IMR-90 (cell line): ENCODE measurements around the gene JMJD7. TPM values are rescaled to one million over a fixed set of nuclear protein-coding genes. Genes with fewer than 3 reads are reported as not detected.

ENCODE experiments used
- ATAC-seq: fragments of 200-7000 bp; cut with Tn5 transposase; 2 replicates; pipeline ENCODE4 v1.9.1; 2020; ENCODE audit warnings: low read depth, mild to moderate bottlenecking, moderate library complexity
- BruUV-seq: library from RNA; stranded (reverse); fragments of 400-500 nt; replicated peaks from 2 replicates; lab custom pipeline; 2021; lab: Mats Ljungman, UMichigan
- CTCF ChIA-PET: fragments of 300-600 bp; formaldehyde crosslinking; extraction: SDS; loops from one replicate; lab custom pipeline; 2021; ENCODE audit warnings: antibody characterized with exemption; lab: Yijun Ruan, JAX
- POLR2A ChIA-PET: fragments of 300-600 bp; sonication (Branson Sonifier 250); formaldehyde crosslinking; loops from one replicate; lab custom pipeline; 2022; ENCODE audit warnings: antibody characterized with exemption; ENCODE audit not compliant: unreplicated experiment; lab: Charles Lee
- DNase-seq: peaks from one replicate; pipeline ENCODE4 v3.0.0; 2013
- H2AFZ ChIP-seq: replicated peaks from 2 replicates; pipeline ENCODE3; 2013; ENCODE audit warnings: low read length, mild to moderate bottlenecking; ENCODE audit not compliant: poor library complexity
- H2AK5ac ChIP-seq: 2 replicates; pipeline ENCODE4 v1.6.1; 2013; ENCODE audit warnings: low read depth, low read length, inconsistent platforms
- H2AK9ac ChIP-seq: replicated peaks from 2 replicates; pipeline ENCODE3; 2013; ENCODE audit warnings: mild to moderate bottlenecking, low read depth, low read length, moderate library complexity; ENCODE audit not compliant: poor library complexity
- H2BK120ac ChIP-seq: 2 replicates; pipeline ENCODE4 v1.6.1; 2013; ENCODE audit warnings: low read depth, low read length, inconsistent platforms
- H2BK15ac ChIP-seq: 3 replicates; pipeline ENCODE4 v1.6.1; 2013; ENCODE audit warnings: low read depth, low read length, inconsistent platforms
- H2BK20ac ChIP-seq: 2 replicates; pipeline ENCODE4 v1.6.1; 2013; ENCODE audit warnings: low read depth, mild to moderate bottlenecking, inconsistent platforms, low read length, moderate library complexity
- H2BK5ac ChIP-seq: 2 replicates; pipeline ENCODE4 v1.6.1; 2013; ENCODE audit warnings: mild to moderate bottlenecking, low read depth, low read length, inconsistent platforms; ENCODE audit not compliant: poor library complexity, severe bottlenecking
- H3K14ac ChIP-seq: replicated peaks from 2 replicates; pipeline ENCODE4 v1.6.1; 2013; ENCODE audit warnings: low read depth, low read length, inconsistent platforms
- H3K18ac ChIP-seq: 2 replicates; pipeline ENCODE4 v1.6.1; 2013; ENCODE audit warnings: low read depth, low read length, control low read depth
- H3K23ac ChIP-seq: 2 replicates; pipeline ENCODE4 v1.6.1; 2013; ENCODE audit warnings: low read depth, low read length, inconsistent platforms
- H3K27ac ChIP-seq: 2 replicates; pipeline ENCODE4 v1.5.1; 2013; ENCODE audit warnings: mild to moderate bottlenecking, control low read depth, low read length; ENCODE audit not compliant: insufficient read depth
- H3K27me3 ChIP-seq: 2 replicates; pipeline ENCODE4 v1.6.1; 2013; ENCODE audit warnings: low read length; ENCODE audit not compliant: control insufficient read depth, insufficient read depth
- H3K36me3 ChIP-seq: 2 replicates; pipeline ENCODE4 v1.6.1; 2013; ENCODE audit warnings: low read length, mixed read lengths; ENCODE audit not compliant: control insufficient read depth, insufficient read depth
- H3K4ac ChIP-seq: 2 replicates; pipeline ENCODE4 v1.6.1; 2013; ENCODE audit warnings: low read depth, low read length, inconsistent platforms
- H3K4me1 ChIP-seq: 2 replicates; pipeline ENCODE4 v1.6.1; 2013; ENCODE audit warnings: low read length, mixed read lengths; ENCODE audit not compliant: control insufficient read depth, insufficient read depth
- H3K4me2 ChIP-seq: 2 replicates; pipeline ENCODE4 v1.6.1; 2013; ENCODE audit warnings: low read depth, mild to moderate bottlenecking, control low read depth, low read length, moderate library complexity
- H3K4me3 ChIP-seq: 2 replicates; pipeline ENCODE4 v1.5.1; 2013; ENCODE audit warnings: low read depth, mild to moderate bottlenecking, control low read depth, low read length, moderate library complexity; ENCODE audit not compliant: insufficient read depth
- H3K56ac ChIP-seq: 2 replicates; pipeline ENCODE4 v1.6.1; 2013; ENCODE audit warnings: low read length, inconsistent platforms; ENCODE audit not compliant: insufficient read depth; ENCODE audit errors: extremely low read depth
- H3K79me1 ChIP-seq, 2 experiments: 2 replicates each; pipeline ENCODE4 v1.6.1; 2013; ENCODE audit warnings: low read length in 2 of 2, inconsistent platforms in 1 of 2, low read depth in 1 of 2
- H3K9ac ChIP-seq: 2 replicates; pipeline ENCODE4 v1.6.1; 2013; ENCODE audit warnings: low read depth, low read length, control low read depth
- H3K9me1 ChIP-seq: 2 replicates; pipeline ENCODE4 v1.6.1; 2013; ENCODE audit warnings: low read length, inconsistent platforms; ENCODE audit not compliant: insufficient read depth
- H3K9me3 ChIP-seq: 2 replicates; pipeline ENCODE4 v1.6.1; 2013; ENCODE audit warnings: low read length; ENCODE audit not compliant: control insufficient read depth, insufficient read depth
- H4K20me1 ChIP-seq: 2 replicates; pipeline ENCODE4 v1.6.1; 2013; ENCODE audit warnings: low read length, inconsistent platforms; ENCODE audit not compliant: insufficient read depth
- H4K5ac ChIP-seq: 2 replicates; pipeline ENCODE4 v1.6.1; 2013; ENCODE audit warnings: mild to moderate bottlenecking, low read depth, low read length, control low read depth
- H4K8ac ChIP-seq, 2 experiments: 2 replicates each; pipeline ENCODE4 v1.6.1; 2013; ENCODE audit warnings: low read depth in 2 of 2, low read length in 2 of 2, control low read depth in 1 of 2, inconsistent platforms in 1 of 2
- H4K91ac ChIP-seq: 2 replicates; pipeline ENCODE4 v1.6.1; 2013; ENCODE audit warnings: low read depth, low read length, inconsistent platforms; ENCODE audit not compliant: insufficient read depth
- BHLHE40 ChIP-seq: fragments of 150-350 bp; IDR thresholded peaks from 2 replicates; pipeline ENCODE4 v1.6.1; 2016; ENCODE audit warnings: mild to moderate bottlenecking, low read depth, low read length
- CEBPB ChIP-seq: IDR thresholded peaks from 2 replicates; pipeline ENCODE4 v1.6.1; 2012; ENCODE audit warnings: low read depth, low read length, improper control_type of control experiment
- CHD1 ChIP-seq: IDR thresholded peaks from 2 replicates; pipeline ENCODE4 v1.6.1; 2012; ENCODE audit warnings: low read depth, low read length, improper control_type of control experiment
- ELK1 ChIP-seq: fragments of 150-350 bp; IDR thresholded peaks from 2 replicates; pipeline ENCODE4 v1.6.1; 2016; ENCODE audit warnings: low read depth, mild to moderate bottlenecking, low read length, moderate library complexity, borderline replicate concordance
- FOS ChIP-seq: fragments of 150-350 bp; IDR thresholded peaks from 2 replicates; pipeline ENCODE4 v1.6.1; 2016; ENCODE audit warnings: low read depth, low read length
- MAFK ChIP-seq: IDR thresholded peaks from 2 replicates; pipeline ENCODE4 v1.6.1; 2012; ENCODE audit warnings: low read depth, low read length, improper control_type of control experiment
- MAZ ChIP-seq: IDR thresholded peaks from 2 replicates; pipeline ENCODE4 v1.6.1; 2012; ENCODE audit warnings: low read depth, mild to moderate bottlenecking, low read length, improper control_type of control experiment, moderate library complexity, borderline replicate concordance
- MXI1 ChIP-seq: IDR thresholded peaks from 2 replicates; pipeline ENCODE4 v1.6.1; 2012; ENCODE audit warnings: low read depth, mild to moderate bottlenecking, low read length, moderate library complexity, borderline replicate concordance
- NFE2L2 ChIP-seq: fragments of 150-350 bp; IDR thresholded peaks from 2 replicates; pipeline ENCODE4 v1.6.1; 2016; ENCODE audit warnings: low read depth, mild to moderate bottlenecking, low read length
- POLR2A ChIP-seq: IDR thresholded peaks from 2 replicates; pipeline ENCODE4 v1.6.1; 2012; ENCODE audit warnings: mild to moderate bottlenecking, low read depth, low read length
- RAD21 ChIP-seq: IDR thresholded peaks from 2 replicates; pipeline ENCODE4 v1.6.1; 2012; ENCODE audit warnings: low read length, improper control_type of control experiment
- RCOR1 ChIP-seq: IDR thresholded peaks from 2 replicates; pipeline ENCODE4 v1.6.1; 2012; ENCODE audit warnings: mild to moderate bottlenecking, low read length, improper control_type of control experiment; ENCODE audit not compliant: insufficient replicate concordance
- SMC3 ChIP-seq: fragments of 150-350 bp; IDR thresholded peaks from 2 replicates; pipeline ENCODE4 v1.6.1; 2016; ENCODE audit warnings: low read depth, mild to moderate bottlenecking, antibody characterized with exemption, low read length, moderate library complexity
- USF2 ChIP-seq: fragments of 150-350 bp; IDR thresholded peaks from 2 replicates; pipeline ENCODE4 v1.6.1; 2017; ENCODE audit warnings: mild to moderate bottlenecking, antibody characterized with exemption, low read length, low read depth
- WGBS, 2 experiments: methylation state at CpG; one replicate each; pipeline versions ENCODE4 v1.1.5 to v1.1.7; 2013; ENCODE audit warnings: missing lambda C conversion rate in 2 of 2; ENCODE audit not compliant: insufficient read length in 1 of 2; ENCODE audit errors: extremely low coverage in 2 of 2; 5-methylcytosine and 5-hydroxymethylcytosine counted together
- dilution Hi-C: fragments of 300-500 bp; cut with HindIII; formaldehyde crosslinking; loops from one replicate; pipeline ENCODE4 v1.14.3; 2018; ENCODE audit warnings: low sequenced_read_pairs; ENCODE audit not compliant: unreplicated experiment
- in situ Hi-C: fragments of 300-500 bp; cut with MboI; formaldehyde crosslinking; loops from 3 replicates; pipeline ENCODE4 v1.14.3; 2019; ENCODE audit warnings: low sequenced_read_pairs, inconsistent platforms, mixed read lengths
- intact Hi-C: fragments of 100-400 bp; cut with micrococcal nuclease; formaldehyde crosslinking; loops from 2 replicates; pipeline ENCODE4 v1.10.0; 2022
- polyA plus RNA-seq, 3 experiments: library from polyadenylated mRNA; depleted of rRNA; stranded (reverse); fragments of >200 nt; gene quantifications; 2 replicates each; pipeline ENCODE4 v1.2.3, GENCODE V29; 2012; ENCODE audit warnings: low replicate concordance in 1 of 3
- total RNA-seq: library from RNA; depleted of rRNA; stranded (reverse); fragments of >200 nt; gene quantifications from 2 replicates; pipeline ENCODE4 v1.2.3, GENCODE V29; 2012
- TF ChIP-seq, protein P1 (sequence below): conservative IDR thresholded peaks from 2 replicates; pipeline ENCODE4 v1.5.1; 2012; ENCODE audit warnings: mild to moderate bottlenecking, low read depth, low read length, improper control_type of control experiment

The JMJD7 gene
- total and polyA plus RNA-seq, 2 of the 4 experiments (the other 2 are of a cell fraction), result 5.0 to 6.3 TPM

DNA sequence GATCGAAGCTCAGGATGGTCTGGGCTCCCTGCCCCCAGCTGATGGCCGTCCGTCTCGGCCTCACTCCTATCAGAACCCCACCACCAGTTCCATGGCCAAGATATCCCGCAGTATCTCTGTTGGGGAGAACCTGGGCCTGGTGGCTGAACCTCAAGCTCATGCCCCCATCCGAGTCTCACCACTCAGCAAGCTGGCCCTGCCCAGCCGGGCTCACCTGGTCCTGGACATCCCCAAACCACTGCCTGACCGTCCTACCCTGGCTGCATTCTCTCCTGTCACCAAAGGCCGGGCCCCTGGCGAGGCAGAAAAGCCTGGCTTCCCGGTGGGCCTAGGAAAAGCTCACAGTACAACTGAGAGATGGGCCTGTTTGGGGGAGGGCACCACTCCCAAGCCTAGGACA is 4.4 kb upstream of the JMJD7 start:
- ChIA-PET CTCF (no interaction called here), POLR2A (no interaction called here)
- WGBS, 2 experiments, result no CpG with 5 or more reads among the region's 11 CpGs

More for the DNA sequence above, 4.4 kb upstream of the JMJD7 start:
- no peak for TF ChIP-seq SMC3
- TF ChIP-seq USF2, result no peak
- TF ChIP-seq MXI1, result no peak
- TF ChIP-seq, protein P1, sequence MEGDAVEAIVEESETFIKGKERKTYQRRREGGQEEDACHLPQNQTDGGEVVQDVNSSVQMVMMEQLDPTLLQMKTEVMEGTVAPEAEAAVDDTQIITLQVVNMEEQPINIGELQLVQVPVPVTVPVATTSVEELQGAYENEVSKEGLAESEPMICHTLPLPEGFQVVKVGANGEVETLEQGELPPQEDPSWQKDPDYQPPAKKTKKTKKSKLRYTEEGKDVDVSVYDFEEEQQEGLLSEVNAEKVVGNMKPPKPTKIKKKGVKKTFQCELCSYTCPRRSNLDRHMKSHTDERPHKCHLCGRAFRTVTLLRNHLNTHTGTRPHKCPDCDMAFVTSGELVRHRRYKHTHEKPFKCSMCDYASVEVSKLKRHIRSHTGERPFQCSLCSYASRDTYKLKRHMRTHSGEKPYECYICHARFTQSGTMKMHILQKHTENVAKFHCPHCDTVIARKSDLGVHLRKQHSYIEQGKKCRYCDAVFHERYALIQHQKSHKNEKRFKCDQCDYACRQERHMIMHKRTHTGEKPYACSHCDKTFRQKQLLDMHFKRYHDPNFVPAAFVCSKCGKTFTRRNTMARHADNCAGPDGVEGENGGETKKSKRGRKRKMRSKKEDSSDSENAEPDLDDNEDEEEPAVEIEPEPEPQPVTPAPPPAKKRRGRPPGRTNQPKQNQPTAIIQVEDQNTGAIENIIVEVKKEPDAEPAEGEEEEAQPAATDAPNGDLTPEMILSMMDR, result no peak
- no peak for TF ChIP-seq NFE2L2
- TF ChIP-seq MAFK, result no peak
- TF ChIP-seq POLR2A, result no peak
- no peak for TF ChIP-seq BHLHE40
- no peak for TF ChIP-seq FOS
- no peak for TF ChIP-seq RCOR1
- TF ChIP-seq MAZ, result no peak
- TF ChIP-seq CHD1, result no peak
- no peak for TF ChIP-seq ELK1
- no peak for TF ChIP-seq RAD21
- TF ChIP-seq CEBPB, result no peak
- no peak overlapping the region for H4K8ac ChIP-seq
- H2BK5ac ChIP-seq, result no peak overlapping the region
- no peak overlapping the region for H3K4ac ChIP-seq
- H2AK9ac ChIP-seq, result no peak overlapping the region
- peaks cover 64% of the 10 kb centered on the region for H3K36me3 ChIP-seq
- no peak overlapping the region for H3K4me3 ChIP-seq
- dilution Hi-C loops (no loop called here), in situ Hi-C loops (no loop called here), intact Hi-C loops (no loop called here)
- no TSS peak for BruUV-seq
- H3K9me3 ChIP-seq, result no peaks in the 10 kb centered on the region
- H3K79me1 ChIP-seq, result peaks cover 2 to 5% of the 10 kb centered on the region in 2 experiments; a peak in 3 of 4 replicates
- no peak overlapping the region for H2BK120ac ChIP-seq
- H4K20me1 ChIP-seq, result no peaks in the 10 kb centered on the region; the same call in 1 of the 2 replicates
- no peak overlapping the region for H3K56ac ChIP-seq
- H3K27ac ChIP-seq, result no peak overlapping the region
- peaks cover 2% of the 10 kb centered on the region; the same call in 1 of the 2 replicates for H3K4me1 ChIP-seq
- H3K4me2 ChIP-seq, result no peak overlapping the region
- H4K91ac ChIP-seq, result no peak overlapping the region
- no peak overlapping the region for H2BK15ac ChIP-seq
- no peak overlapping the region for H2AK5ac ChIP-seq
- H2AFZ ChIP-seq, result no peak overlapping the region
- no peaks in the 10 kb centered on the region for H3K9me1 ChIP-seq
- no peak overlapping the region for H3K14ac ChIP-seq
- DNase-seq (no peak), ATAC-seq (no peak)
- H3K18ac ChIP-seq, result no peak overlapping the region
- H4K5ac ChIP-seq, result no peak overlapping the region
- no peak overlapping the region for H3K9ac ChIP-seq
- no peaks in the 10 kb centered on the region for H3K27me3 ChIP-seq
- no peak overlapping the region for H2BK20ac ChIP-seq
- no peak overlapping the region for H3K23ac ChIP-seq
